Calu3 (cell line): ENCODE results near the gene SEC63. TPM values are rescaled to one million over a fixed set of nuclear protein-coding genes. Genes with fewer than 3 reads are reported as not detected.

Experiments used
- BruUV-seq: library from RNA; stranded (reverse); fragments of 400-500 nt; replicated peaks from 2 replicates; lab custom pipeline; 2021; lab: Mats Ljungman, UMichigan
- CTCF ChIA-PET: fragments of 300-600 bp; sonication (Branson Sonifier 250); formaldehyde crosslinking; loops from one replicate; lab custom pipeline; 2022; ENCODE audit warnings: antibody characterized with exemption; lab: Charles Lee
- DNase-seq: peaks from one replicate; pipeline ENCODE4 v3.0.0; 2022
- H3K27ac Mint-ChIP-seq: one replicate; pipeline ENCODE4 v1.8.0; 2022; ENCODE audit warnings: mixed read lengths; ENCODE audit not compliant: unreplicated experiment
- H3K27me3 Mint-ChIP-seq: one replicate; pipeline ENCODE4 v1.8.0; 2022; ENCODE audit warnings: mixed read lengths; ENCODE audit not compliant: unreplicated experiment
- H3K36me3 Mint-ChIP-seq: one replicate; pipeline ENCODE4 v1.8.0; 2022; ENCODE audit warnings: mild to moderate bottlenecking, moderate library complexity, mixed read lengths; ENCODE audit not compliant: insufficient read depth, unreplicated experiment
- H3K4me1 Mint-ChIP-seq: one replicate; pipeline ENCODE4 v1.8.0; 2022; ENCODE audit warnings: mild to moderate bottlenecking, low read depth, mixed read lengths; ENCODE audit not compliant: unreplicated experiment
- H3K4me3 Mint-ChIP-seq: one replicate; pipeline ENCODE4 v1.8.0; 2022; ENCODE audit warnings: mild to moderate bottlenecking, low read depth, moderate library complexity, mixed read lengths; ENCODE audit not compliant: unreplicated experiment
- H3K9me3 Mint-ChIP-seq: one replicate; pipeline ENCODE4 v1.8.0; 2022; ENCODE audit warnings: low read depth, mixed read lengths; ENCODE audit not compliant: unreplicated experiment
- intact Hi-C: fragments of 100-400 bp; cut with micrococcal nuclease; formaldehyde crosslinking; loops from one replicate; pipeline ENCODE4 v1.10.0; 2022; ENCODE audit not compliant: unreplicated experiment
- total RNA-seq: library from RNA; stranded (reverse); gene quantifications from 2 replicates; pipeline ENCODE4 v1.2.3, GENCODE V29; 2022
- TF ChIP-seq, protein P1 (sequence below): fragments of 200-600 bp; IDR thresholded peaks from one replicate; pipeline ENCODE4 v1.8.0; 2022; ENCODE audit warnings: antibody characterized with exemption; ENCODE audit not compliant: unreplicated experiment

SEC63 gene
- total RNA-seq, 1 experiment from 2014 or later, result 135 TPM

DNA sequence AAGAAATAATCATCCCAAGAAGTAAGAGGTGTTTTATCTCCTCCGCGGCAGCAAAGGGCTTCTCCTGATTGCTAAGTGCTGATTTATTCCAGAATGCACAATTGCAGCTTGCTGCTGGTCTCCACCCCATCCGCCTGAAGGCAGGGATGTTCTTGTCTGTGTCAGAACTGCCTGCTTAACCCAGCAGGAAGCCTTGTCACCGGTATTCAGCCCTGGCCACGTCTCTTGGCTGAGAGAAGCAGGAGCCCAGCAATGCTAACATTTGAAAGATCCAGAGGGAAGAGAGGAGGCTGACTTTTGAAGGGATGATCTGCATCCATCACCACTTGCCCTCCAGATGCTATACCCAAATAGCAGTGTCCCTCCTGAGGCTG, 138.1 kb downstream of the SEC63 start:
- Mint-ChIP-seq H3K4me3 (peak overlapping the region; percentile 45), H3K36me3 (peaks cover 10% of the 10 kb centered on the region), H3K9me3 (no peaks in the 10 kb centered on the region), H3K27me3 (no peaks in the 10 kb centered on the region), H3K27ac (no peak overlapping the region), H3K4me1 (peaks cover 76% of the 10 kb centered on the region)
- BruUV-seq, result no TSS peak
- intact Hi-C loops, result no loop called here
- no peak for DNase-seq
- CTCF ChIA-PET, result no interaction called here
- TF ChIP-seq, protein P1, sequence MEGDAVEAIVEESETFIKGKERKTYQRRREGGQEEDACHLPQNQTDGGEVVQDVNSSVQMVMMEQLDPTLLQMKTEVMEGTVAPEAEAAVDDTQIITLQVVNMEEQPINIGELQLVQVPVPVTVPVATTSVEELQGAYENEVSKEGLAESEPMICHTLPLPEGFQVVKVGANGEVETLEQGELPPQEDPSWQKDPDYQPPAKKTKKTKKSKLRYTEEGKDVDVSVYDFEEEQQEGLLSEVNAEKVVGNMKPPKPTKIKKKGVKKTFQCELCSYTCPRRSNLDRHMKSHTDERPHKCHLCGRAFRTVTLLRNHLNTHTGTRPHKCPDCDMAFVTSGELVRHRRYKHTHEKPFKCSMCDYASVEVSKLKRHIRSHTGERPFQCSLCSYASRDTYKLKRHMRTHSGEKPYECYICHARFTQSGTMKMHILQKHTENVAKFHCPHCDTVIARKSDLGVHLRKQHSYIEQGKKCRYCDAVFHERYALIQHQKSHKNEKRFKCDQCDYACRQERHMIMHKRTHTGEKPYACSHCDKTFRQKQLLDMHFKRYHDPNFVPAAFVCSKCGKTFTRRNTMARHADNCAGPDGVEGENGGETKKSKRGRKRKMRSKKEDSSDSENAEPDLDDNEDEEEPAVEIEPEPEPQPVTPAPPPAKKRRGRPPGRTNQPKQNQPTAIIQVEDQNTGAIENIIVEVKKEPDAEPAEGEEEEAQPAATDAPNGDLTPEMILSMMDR, result no peak

DNA sequence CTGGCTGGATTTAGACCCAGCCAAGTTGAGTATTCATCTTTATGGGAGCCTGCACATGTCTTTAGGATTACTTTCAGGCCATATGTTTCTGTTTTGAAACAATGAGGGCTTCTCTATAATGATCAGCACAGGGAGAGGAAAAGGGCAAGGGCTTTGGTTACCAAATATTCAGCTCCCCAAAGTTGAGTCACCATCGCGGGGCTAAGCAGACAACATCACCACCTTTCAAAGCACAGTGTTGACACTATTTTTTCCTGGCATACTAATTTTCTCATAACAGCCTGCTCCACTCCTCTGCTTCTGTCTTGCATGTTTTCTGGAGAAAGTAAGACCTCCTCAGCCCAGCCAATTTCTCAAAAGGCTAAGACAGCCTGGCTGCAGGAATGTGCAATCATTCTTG, 138.8 kb downstream of the SEC63 start:
- Mint-ChIP-seq H3K4me3 (no peak overlapping the region), H3K4me1 (peaks cover 71% of the 10 kb centered on the region), H3K9me3 (no peaks in the 10 kb centered on the region), H3K27me3 (no peaks in the 10 kb centered on the region), H3K27ac (no peak overlapping the region), H3K36me3 (peaks cover 10% of the 10 kb centered on the region)
- TF ChIP-seq, protein P1, result no peak
- DNase-seq, result no peak
- CTCF ChIA-PET, result no interaction called here
- intact Hi-C loops, result no loop called here
- BruUV-seq, result no TSS peak

DNA sequence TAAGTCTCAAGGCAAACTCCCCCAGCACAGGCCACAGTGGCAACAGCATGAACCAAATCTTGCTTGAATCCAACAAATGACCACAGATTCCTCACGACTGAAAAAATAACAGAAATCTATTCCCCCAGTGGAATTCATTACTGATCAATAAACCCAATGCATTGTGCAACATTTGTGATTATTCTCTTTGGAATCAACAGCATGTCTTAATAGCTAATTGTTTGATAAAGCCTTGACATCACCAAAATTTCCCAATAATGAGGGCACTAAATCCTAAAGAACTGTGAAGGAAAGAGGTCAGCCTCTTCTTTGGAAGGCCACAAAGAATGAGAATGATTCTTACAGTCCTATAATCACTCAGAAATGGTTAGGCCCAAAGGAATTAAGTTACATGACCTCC, 139.7 kb downstream of the SEC63 start:
- no peak overlapping the region for H3K27ac Mint-ChIP-seq
- BruUV-seq, result no TSS peak
- no peak for DNase-seq
- no peaks in the 10 kb centered on the region for H3K27me3 Mint-ChIP-seq
- intact Hi-C loops, result no loop called here
- no peak overlapping the region for H3K4me3 Mint-ChIP-seq
- peaks cover 10% of the 10 kb centered on the region for H3K36me3 Mint-ChIP-seq
- peaks cover 71% of the 10 kb centered on the region for H3K4me1 Mint-ChIP-seq
- TF ChIP-seq, protein P1, result no peak
- H3K9me3 Mint-ChIP-seq, result no peaks in the 10 kb centered on the region
- CTCF ChIA-PET, result no interaction called here

DNA sequence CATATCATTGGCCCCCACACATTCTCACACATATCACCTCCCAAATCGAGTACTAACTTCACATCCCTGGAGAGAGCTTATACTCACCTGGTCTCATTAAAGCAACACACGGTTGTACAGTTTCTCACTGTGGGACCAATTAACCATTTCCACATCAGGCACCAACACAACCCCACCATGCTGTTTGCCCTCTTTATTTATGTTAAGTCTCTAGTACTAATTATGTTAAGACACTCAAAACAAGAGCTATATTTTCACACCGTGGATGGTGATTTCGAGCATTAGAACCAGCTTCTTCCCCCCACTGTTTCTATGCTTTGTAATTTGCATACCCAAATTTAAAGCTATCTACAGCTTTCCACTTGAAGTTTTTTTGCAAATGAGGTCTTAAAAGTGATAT, 140.2 kb downstream of the SEC63 start:
- CTCF ChIA-PET, result no interaction called here
- peaks cover 67% of the 10 kb centered on the region for H3K4me1 Mint-ChIP-seq
- no peaks in the 10 kb centered on the region for H3K9me3 Mint-ChIP-seq
- intact Hi-C loops, result no loop called here
- H3K27me3 Mint-ChIP-seq, result no peaks in the 10 kb centered on the region
- peaks cover 10% of the 10 kb centered on the region for H3K36me3 Mint-ChIP-seq
- BruUV-seq, result no TSS peak
- H3K27ac Mint-ChIP-seq, result no peak overlapping the region
- no peak overlapping the region for H3K4me3 Mint-ChIP-seq
- no peak for DNase-seq
- TF ChIP-seq, protein P1, result no peak

Other genes with a start within 250 kb of the SEC63 start
- gene SCML4, start 133.9 kb downstream of the SEC63 start, total RNA-seq, result not detected in 2 replicates
- gene OSTM1, start 116.5 kb upstream of the SEC63 start, total RNA-seq, result 19.4 and 30.5 TPM in 2 replicates
- gene NR2E1, start 207.8 kb upstream of the SEC63 start, total RNA-seq, result not detected in 2 replicates